ENCODE measurements around the gene SLC6A19.

DNA sequence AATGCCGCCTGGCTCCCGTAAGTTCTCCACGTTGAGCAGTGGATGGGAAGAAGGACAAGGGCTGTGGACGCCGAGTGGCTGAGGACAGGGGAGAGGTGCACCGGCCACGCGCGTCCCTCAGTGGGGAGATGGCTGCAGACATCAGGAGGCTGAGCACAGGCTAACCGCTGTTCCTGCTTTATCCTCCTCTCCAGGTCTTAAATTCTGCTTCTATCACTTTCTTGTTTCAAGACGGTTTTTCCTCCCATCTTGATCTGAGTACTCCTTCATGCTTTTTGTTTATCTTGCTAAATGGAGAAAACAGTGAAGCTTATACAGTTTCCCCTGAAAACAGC, 42.1 kb upstream of the SLC6A19 start:
- TF ChIP-seq, protein P1, sequence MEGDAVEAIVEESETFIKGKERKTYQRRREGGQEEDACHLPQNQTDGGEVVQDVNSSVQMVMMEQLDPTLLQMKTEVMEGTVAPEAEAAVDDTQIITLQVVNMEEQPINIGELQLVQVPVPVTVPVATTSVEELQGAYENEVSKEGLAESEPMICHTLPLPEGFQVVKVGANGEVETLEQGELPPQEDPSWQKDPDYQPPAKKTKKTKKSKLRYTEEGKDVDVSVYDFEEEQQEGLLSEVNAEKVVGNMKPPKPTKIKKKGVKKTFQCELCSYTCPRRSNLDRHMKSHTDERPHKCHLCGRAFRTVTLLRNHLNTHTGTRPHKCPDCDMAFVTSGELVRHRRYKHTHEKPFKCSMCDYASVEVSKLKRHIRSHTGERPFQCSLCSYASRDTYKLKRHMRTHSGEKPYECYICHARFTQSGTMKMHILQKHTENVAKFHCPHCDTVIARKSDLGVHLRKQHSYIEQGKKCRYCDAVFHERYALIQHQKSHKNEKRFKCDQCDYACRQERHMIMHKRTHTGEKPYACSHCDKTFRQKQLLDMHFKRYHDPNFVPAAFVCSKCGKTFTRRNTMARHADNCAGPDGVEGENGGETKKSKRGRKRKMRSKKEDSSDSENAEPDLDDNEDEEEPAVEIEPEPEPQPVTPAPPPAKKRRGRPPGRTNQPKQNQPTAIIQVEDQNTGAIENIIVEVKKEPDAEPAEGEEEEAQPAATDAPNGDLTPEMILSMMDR (IDR thresholded peaks at IDR 0.05), result no peak
- TF ChIP-seq POLR2A (IDR thresholded peaks at IDR 0.05) (no peak), POLR2AphosphoS5 (IDR thresholded peaks at IDR 0.05) (no peak)

Data from stomach (tissue), 4 donors.